ENCODE results near the gene TIMP2. TPM values are rescaled to one million over a fixed set of nuclear protein-coding genes. Genes with fewer than 3 reads are reported as not detected.

Gene TIMP2
- total and polyA plus RNA-seq, 2 of the 8 experiments (the other 6 are each of a cell fraction or from before 2014, with no cell fraction given): 18.2 to 43.3 TPM

DNA sequence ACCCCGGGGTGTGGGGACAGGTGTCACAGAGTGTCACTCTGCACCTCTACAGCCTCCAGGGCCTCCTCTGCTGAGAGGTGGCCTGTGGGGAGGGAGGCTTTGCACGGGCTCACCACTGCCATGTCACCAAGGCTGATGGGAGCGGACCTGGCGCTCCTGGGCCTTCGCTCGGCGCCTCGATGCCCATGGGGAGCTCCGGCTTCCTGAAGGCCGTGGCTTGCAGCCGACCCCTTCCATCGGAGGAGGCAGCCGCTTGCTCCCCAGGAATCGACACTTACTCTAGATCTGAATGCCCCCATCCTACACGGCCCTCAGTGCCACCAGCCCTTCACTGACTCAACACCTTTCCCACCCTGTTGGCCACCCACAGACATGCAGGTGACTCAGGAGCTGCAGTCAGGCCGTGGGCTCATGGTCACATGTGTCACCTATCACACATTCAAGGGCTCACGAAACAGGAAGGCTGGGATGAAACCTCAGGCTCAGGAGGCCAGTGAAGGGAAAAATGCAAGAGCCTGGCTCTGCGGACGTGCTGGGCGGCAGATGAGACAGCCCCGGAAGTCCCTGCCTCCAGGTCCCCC lies 42.7 kb upstream of the TIMP2 start:
- Histone ChIP-seq H4K8ac (ENCODE audit: extremely low read depth, insufficient read depth, low read length) (peak overlapping the region; percentile 72), H3K36me3 (ENCODE audit: control insufficient read depth in 2 of 4, insufficient read depth in 4 of 4, low read length in 3 of 4) (no peaks in the 10 kb centered on the region; a peak in 2 of 8 replicates), H3K27ac (ENCODE audit: low read depth, low read length) (no peak overlapping the region), H4K91ac (replicated peaks; ENCODE audit: insufficient read length, low read length) (no peak overlapping the region), H3K79me1 (ENCODE audit: low read depth, low read length) (no peaks in the 10 kb centered on the region), H3K4me3 (ENCODE audit: extremely low read depth in 1 of 4, insufficient read depth in 2 of 4, low read depth in 3 of 4, low read length in 4 of 4) (no peak overlapping the region), H3K14ac (ENCODE audit: insufficient read length) (no peak overlapping the region), H3K79me2 (ENCODE audit: control insufficient read depth in 1 of 2, insufficient read depth in 2 of 2, low read length in 2 of 2) (no peaks in the 10 kb centered on the region), H3K4me2 (ENCODE audit: insufficient read depth in 1 of 2, low read depth in 2 of 2, low read length in 2 of 2) (no peak overlapping the region), H3K23me2 (ENCODE audit: low read depth, low read length) (no peaks in the 10 kb centered on the region), H3K9ac (replicated peaks in 1 of 4; ENCODE audit: extremely low read depth in 1 of 4, low read depth in 3 of 4, low read length in 3 of 4) (no peak overlapping the region), H2AK5ac (ENCODE audit: low read depth, low read length) (no peak overlapping the region), H2BK120ac (replicated peaks; ENCODE audit: low read depth, low read length) (no peak overlapping the region), H2BK20ac (ENCODE audit: low read length) (no peak overlapping the region), H3K27me3 (replicated peaks in 1 of 4; ENCODE audit: control insufficient read depth in 3 of 4, extremely low read depth in 1 of 4, insufficient read depth in 3 of 4, low read length in 3 of 4) (no peaks in the 10 kb centered on the region), H3K4ac (replicated peaks; ENCODE audit: insufficient read length, low read depth, low read length) (no peak overlapping the region), H3K18ac (ENCODE audit: extremely low read depth, low read length) (no peak overlapping the region), H3K56ac (replicated peaks; ENCODE audit: insufficient read length, low read depth, low read length) (no peak overlapping the region), H3K9me3 (ENCODE audit: insufficient read depth in 2 of 2, low read depth in 1 of 2, low read length in 1 of 2) (no peaks in the 10 kb centered on the region), H4K5ac (ENCODE audit: insufficient read length, low read depth, low read length) (no peak overlapping the region), H3K4me1 (replicated peaks in 1 of 4; ENCODE audit: control insufficient read depth in 3 of 4, insufficient read depth in 4 of 4, low read length in 3 of 4) (peaks cover 0 to 3% (median 2%) of the 10 kb centered on the region in 4 experiments; a peak in 4 of 7 replicates), H3K23ac (ENCODE audit: insufficient read length) (no peak overlapping the region), H4K20me1 (replicated peaks in 1 of 2; ENCODE audit: control insufficient read depth in 1 of 2, insufficient read depth in 2 of 2, low read length in 2 of 2) (peaks cover 0 to 5% of the 10 kb centered on the region in 2 experiments), H2BK5ac (ENCODE audit: low read depth, low read length) (no peak overlapping the region), H2BK12ac (ENCODE audit: low read depth, low read length) (no peak overlapping the region), H2AFZ (ENCODE audit: low read length) (no peak overlapping the region), H2BK15ac (ENCODE audit: low read length) (no peak overlapping the region)
- ChIA-PET CTCF (ENCODE audit: partially characterized antibody) (interaction anchor here (1.2 to 1.3 kb wide), 3 partner anchors 14 to 124 kb away, joined by 3 to 4 read pairs (median 3); no protein-coding TSS in a partner anchor), POLR2A (ENCODE audit: partially characterized antibody) (no interaction called here)
- no peak for FAIRE-seq
- WGBS, 2 experiments (ENCODE audit: extremely low coverage in 1 of 2, insufficient coverage in 1 of 2, insufficient read length in 1 of 2, insufficient replicate concordance in 2 of 2, low coverage in 1 of 2, low lambda C conversion rate in 2 of 2, missing lambda C conversion rate in 1 of 2): 90% methylated on average over 20 of the region's 21 CpGs; no CpG with 5 or more reads in 1 of the 2 experiments
- DNase-seq (ENCODE audit: low read depth in 1 of 2, low spot score in 2 of 2): no peak
- no peak for TF ChIP-seq RAD21 (IDR thresholded peaks at IDR 0.05 in 1 of 2, conservative IDR thresholded peaks at IDR 0.05 in 1 of 2; ENCODE audit: low read depth in 2 of 2, low read length in 2 of 2)
- TF ChIP-seq EGR1 (IDR thresholded peaks at IDR 0.05; ENCODE audit: borderline replicate concordance, low read depth, low read length): no peak
- TF ChIP-seq TCF12 (IDR thresholded peaks at IDR 0.05; ENCODE audit: low read depth, low read length): no peak
- TF ChIP-seq ZNF274 (IDR thresholded peaks at IDR 0.05; ENCODE audit: borderline replicate concordance, extremely low read depth, low read length): no peak
- no peak for TF ChIP-seq NRF1 (IDR thresholded peaks at IDR 0.05; ENCODE audit: low read depth, low read length)
- TF ChIP-seq, protein P1, sequence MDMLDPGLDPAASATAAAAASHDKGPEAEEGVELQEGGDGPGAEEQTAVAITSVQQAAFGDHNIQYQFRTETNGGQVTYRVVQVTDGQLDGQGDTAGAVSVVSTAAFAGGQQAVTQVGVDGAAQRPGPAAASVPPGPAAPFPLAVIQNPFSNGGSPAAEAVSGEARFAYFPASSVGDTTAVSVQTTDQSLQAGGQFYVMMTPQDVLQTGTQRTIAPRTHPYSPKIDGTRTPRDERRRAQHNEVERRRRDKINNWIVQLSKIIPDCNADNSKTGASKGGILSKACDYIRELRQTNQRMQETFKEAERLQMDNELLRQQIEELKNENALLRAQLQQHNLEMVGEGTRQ (IDR thresholded peaks at IDR 0.05; ENCODE audit: low read length): no peak
- no peak for TF ChIP-seq CHD2 (IDR thresholded peaks at IDR 0.05; ENCODE audit: low read length)
- TF ChIP-seq POLR2AphosphoS5 (IDR thresholded peaks at IDR 0.05; ENCODE audit: low read depth, low read length): no peak
- TF ChIP-seq SIX5 (IDR thresholded peaks at IDR 0.05; ENCODE audit: low read depth, low read length): no peak
- no peak for TF ChIP-seq YY1 (IDR thresholded peaks at IDR 0.05; ENCODE audit: low read depth, low read length)

Data from H1 (cell line).